ENCODE results near the gene LRRC49. TPM values are rescaled to one million over a fixed set of nuclear protein-coding genes. Genes with fewer than 3 reads are reported as not detected.
"Not testable (repeated sequence)": the region's sequence is repeated elsewhere in the genome, so short reads cannot be mapped to it uniquely, and the experiment has no call there.

LRRC49 gene
- total RNA-seq, 6 experiments from 2014 or later: 6.2 to 13.4 (median 10.2) TPM

GRCh38 chr15:70856884-70857561 lies 35.6 kb upstream of the LRRC49 start:
- peak overlapping the region; percentile 83 for H3K4me3 Mint-ChIP-seq
- H3K27ac Mint-ChIP-seq: peak overlapping the region; percentile 98
- no peak for TF ChIP-seq CTCF (IDR thresholded peaks at IDR 0.05)
- no peaks in the 10 kb centered on the region for H3K9me3 Mint-ChIP-seq
- no peaks in the 10 kb centered on the region; the same call in 1 of the 2 replicates for H3K36me3 Mint-ChIP-seq (ENCODE audit: low read depth)
- peaks cover 56% of the 10 kb centered on the region for H3K4me1 Mint-ChIP-seq (ENCODE audit: low read depth)
- no peaks in the 10 kb centered on the region; the same call in 1 of the 2 replicates for H3K27me3 Mint-ChIP-seq (ENCODE audit: insufficient read depth)
- peak; percentile 97 for DNase-seq

- H3K36me3 Mint-ChIP-seq (ENCODE audit: low read depth): no peaks in the 10 kb centered on the region; the same call in 1 of the 2 replicates
- no peak overlapping the region; the same call in 1 of the 2 replicates for H3K4me3 Mint-ChIP-seq
- H3K27me3 Mint-ChIP-seq (ENCODE audit: insufficient read depth): no peaks in the 10 kb centered on the region; the same call in 1 of the 2 replicates
- peaks cover 52% of the 10 kb centered on the region for H3K4me1 Mint-ChIP-seq (ENCODE audit: low read depth)
- DNase-seq: no peak
- H3K27ac Mint-ChIP-seq: peak overlapping the region; percentile 98
- TF ChIP-seq CTCF (IDR thresholded peaks at IDR 0.05): no peak
- no peaks in the 10 kb centered on the region for H3K9me3 Mint-ChIP-seq
Observed at GRCh38 chr15:70857562-70858285, 34.9 kb upstream of the LRRC49 start.

GRCh38 chr15:70858614-70859321 lies 33.9 kb upstream of the LRRC49 start:
- not testable (repeated sequence) for H3K4me3 Mint-ChIP-seq; DNase-seq; H3K9me3 Mint-ChIP-seq; H3K36me3 Mint-ChIP-seq (ENCODE audit: low read depth); H3K27me3 Mint-ChIP-seq (ENCODE audit: insufficient read depth); H3K27ac Mint-ChIP-seq
- peaks cover 59% of the 10 kb centered on the region for H3K4me1 Mint-ChIP-seq (ENCODE audit: low read depth)

GRCh38 chr15:70859322-70859908 lies 33.2 kb upstream of the LRRC49 start:
- Mint-ChIP-seq H3K4me3 (no peak overlapping the region), H3K4me1 (ENCODE audit: low read depth) (peaks cover 64% of the 10 kb centered on the region), H3K36me3 (ENCODE audit: low read depth) (no peaks in the 10 kb centered on the region; the same call in 1 of the 2 replicates), H3K27ac (no peak overlapping the region), H3K27me3 (ENCODE audit: insufficient read depth) (no peaks in the 10 kb centered on the region; the same call in 1 of the 2 replicates), H3K9me3 (no peaks in the 10 kb centered on the region)
- DNase-seq: no peak
- TF ChIP-seq CTCF (IDR thresholded peaks at IDR 0.05): no peak

GRCh38 chr15:70859998-70860397 lies 32.6 kb upstream of the LRRC49 start:
- no peaks in the 10 kb centered on the region; the same call in 1 of the 2 replicates for H3K27me3 Mint-ChIP-seq (ENCODE audit: insufficient read depth)
- H3K36me3 Mint-ChIP-seq (ENCODE audit: low read depth): no peaks in the 10 kb centered on the region; the same call in 1 of the 2 replicates
- H3K27ac Mint-ChIP-seq: no peak overlapping the region
- H3K4me3 Mint-ChIP-seq: no peak overlapping the region
- peaks cover 64% of the 10 kb centered on the region for H3K4me1 Mint-ChIP-seq (ENCODE audit: low read depth)
- DNase-seq: no peak
- no peak for TF ChIP-seq CTCF (IDR thresholded peaks at IDR 0.05)
- H3K9me3 Mint-ChIP-seq: no peaks in the 10 kb centered on the region
